GM18526 (cell line): ENCODE results near the gene ATP2B2.

Source experiments
- POLR2A ChIP-seq: IDR thresholded peaks from 3 replicates; pipeline ENCODE4 v1.6.1; 2011; ENCODE audit not compliant: insufficient read length; ENCODE audit errors: extremely low read depth

ATP2B2 gene

DNA sequence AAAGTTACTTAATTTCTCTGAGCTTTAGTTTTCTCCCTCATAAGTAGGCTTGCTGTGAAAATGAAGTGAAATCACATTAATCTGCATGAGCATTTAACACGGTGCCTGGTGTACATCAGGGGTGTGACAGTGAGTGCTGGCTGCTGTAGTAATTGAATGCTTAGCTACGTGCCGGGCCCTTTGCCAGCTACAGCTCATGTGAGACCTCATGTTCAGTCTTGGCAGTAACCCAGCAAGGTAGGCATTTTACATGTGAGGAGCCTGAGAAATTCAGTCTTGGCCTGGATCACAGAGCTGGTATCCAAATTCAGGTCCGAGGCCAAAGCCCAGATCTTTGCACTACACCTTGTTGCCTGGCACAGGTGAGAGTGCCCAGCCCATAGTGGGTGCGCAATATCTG lies 221.7 kb downstream of the ATP2B2 start:
- TF ChIP-seq POLR2A = no peak

DNA sequence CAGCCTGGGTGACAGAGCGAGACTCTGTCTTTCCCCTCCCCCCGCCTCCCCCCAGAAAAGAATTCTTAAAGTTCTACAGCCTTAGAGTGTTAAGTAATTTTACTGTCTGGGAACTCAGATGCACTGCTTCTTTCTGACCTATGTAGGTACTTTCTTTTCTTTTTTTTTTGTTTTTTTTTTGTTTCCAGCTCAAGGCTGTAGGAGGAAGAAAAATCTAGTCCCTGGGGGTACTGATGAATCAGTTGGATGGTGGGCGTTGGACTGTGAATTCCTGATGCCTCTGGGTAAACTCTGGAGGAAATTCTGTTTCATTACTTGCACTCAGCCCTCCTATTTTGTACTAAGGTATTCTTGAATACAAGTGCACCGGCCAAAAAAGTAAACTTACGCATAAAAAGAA lies 223.4 kb downstream of the ATP2B2 start:
- no peak for TF ChIP-seq POLR2A

DNA sequence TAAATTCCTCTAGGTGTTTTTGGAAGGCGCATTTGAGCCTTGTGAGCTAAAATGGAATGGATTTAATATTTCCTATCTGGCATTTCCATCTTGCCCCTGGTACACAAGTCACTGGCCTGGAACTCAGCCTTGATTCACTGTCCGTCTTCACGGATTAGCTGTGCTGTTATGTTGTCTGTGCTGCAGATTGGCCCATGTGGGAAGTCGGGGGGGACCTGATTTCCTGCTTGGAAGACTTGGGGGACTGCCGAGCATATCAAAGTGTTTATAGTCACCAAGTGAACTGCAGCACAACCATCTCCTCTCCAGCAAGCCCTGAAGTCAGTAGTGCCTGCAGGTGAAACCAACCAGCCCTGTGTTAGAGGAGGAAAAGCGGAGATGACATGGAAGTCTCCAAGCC lies 224.8 kb downstream of the ATP2B2 start:
- TF ChIP-seq POLR2A = no peak

DNA sequence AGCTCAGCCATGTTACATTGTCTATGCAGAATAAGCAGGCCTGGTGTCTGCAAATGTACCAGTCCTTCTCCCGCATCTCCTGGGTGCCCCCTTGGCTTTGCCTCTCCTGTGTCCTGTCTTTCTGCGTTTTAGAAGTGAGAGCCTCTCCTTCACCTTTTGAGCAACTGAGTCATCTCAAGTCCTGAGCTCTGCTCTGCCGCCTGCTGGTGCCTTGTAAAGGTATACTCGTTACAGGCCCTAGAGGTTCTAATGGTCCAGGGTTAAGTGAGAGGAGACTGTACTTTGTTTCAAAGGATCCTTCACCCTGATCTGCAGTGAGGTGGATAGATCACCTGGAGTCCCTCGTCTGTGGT lies 225.2 kb downstream of the ATP2B2 start:
- no peak for TF ChIP-seq POLR2A

DNA sequence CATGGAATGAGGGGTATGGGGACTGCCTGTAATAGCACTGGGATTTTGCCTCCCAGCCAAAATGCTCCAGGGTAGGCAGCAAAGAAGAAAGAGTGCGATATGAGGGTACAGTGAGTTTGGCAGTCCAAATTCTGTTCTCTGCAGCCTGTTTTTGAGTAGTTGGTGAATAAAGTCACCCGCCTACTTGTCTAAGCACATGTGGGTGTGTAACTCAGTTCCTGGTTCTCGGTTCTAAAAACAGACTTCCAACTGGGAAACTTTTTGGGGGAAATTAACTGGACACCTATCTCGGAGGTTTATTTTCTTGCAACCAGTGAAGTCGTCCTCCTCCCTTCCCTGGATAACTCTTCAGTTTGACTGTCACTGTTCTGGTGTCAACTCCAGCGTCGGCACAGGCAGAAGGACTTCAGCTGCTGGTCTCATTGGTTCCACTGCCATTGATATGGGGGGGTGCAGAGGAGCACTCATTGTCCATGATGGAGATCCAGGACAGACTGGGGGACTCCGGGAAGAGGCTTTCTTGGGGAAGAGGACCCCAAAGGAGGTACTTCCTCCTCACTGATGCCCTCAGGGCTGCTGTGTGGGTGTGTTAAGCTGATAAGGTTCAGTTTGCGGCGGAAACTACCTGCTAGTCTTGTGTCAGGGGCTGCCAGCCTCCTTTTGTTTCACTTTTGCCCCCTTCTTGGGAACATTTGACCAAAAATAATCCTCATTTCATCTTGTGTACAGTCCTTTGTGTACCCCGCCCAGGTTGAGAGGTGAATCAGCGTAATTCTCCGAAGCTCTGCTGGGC lies 225.8 kb downstream of the ATP2B2 start:
- TF ChIP-seq POLR2A = no peak

DNA sequence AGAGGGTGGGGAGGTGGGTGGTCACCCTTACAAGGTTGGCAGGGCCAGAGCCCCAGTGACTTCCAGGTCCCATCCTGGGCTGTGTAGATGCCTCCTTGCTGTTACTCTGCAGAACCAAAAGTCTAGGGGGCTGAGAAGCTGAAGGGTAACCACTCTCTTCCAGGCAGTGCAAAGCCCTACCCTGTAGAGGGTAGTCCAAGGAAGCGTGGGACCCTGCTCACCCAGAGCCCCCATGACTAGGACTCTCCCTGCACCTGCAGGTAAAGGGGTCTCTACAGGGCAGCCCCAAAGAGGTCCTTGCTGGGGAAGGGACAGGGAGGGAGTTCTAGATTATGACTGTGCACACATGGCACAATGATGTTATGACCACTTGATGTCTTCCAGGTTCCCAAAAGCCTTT lies 226.9 kb downstream of the ATP2B2 start:
- no peak for TF ChIP-seq POLR2A

DNA sequence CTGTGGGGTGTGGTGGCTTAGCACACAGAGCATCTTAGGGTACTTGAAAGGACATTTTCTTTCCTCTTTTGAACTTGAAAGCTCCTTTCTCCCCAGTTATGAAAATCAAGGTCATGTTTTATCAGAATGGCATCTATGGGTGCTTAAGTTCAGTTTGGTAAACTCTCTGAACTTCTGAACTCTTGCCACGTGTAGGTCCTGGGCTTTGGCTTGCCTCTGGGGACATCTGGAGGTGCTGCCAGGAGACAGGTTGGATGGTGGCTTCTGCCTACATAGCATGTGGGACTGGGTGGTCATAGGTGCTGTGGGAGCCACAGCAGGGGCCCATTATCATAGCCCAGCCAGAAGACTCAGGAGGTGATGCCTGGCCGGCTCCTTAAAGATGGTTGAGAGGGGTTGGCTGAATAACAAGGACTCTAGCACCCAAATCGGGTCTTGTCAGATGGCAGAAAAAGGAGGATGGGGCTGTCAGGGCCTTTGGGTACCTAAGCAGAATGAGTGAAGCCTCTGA lies 228.2 kb downstream of the ATP2B2 start:
- TF ChIP-seq POLR2A = no peak

DNA sequence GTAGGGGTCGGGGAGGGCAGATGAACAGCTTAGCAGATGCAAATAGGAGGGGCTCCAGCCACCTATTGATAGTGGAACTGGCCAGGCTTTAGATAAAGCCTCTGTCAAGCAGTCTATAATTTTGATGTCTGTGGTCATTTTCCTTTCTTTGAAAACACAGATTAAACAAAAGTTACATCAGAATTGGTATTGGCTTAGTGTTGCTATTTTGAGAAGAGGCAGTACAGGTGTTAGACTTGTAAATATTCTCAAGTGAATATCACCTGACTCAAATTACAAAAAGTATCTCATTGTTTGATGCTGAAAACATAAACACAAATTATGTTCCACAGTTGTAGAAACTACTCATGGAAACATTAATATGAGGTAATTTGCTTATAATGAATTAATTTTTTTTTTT lies 230.8 kb downstream of the ATP2B2 start:
- TF ChIP-seq POLR2A = no peak
